H1 (cell line): ENCODE data around the gene WNT7A. TPM values are rescaled to one million over a fixed set of nuclear protein-coding genes. Genes with fewer than 3 reads are reported as not detected.

Experiments
- CTCF ChIA-PET: fragments of 300-600 bp; sonication (Branson Sonifier 250); formaldehyde crosslinking; loops from one replicate; lab custom pipeline; 2021; ENCODE audit not compliant: partially characterized antibody; lab: Charles Lee
- POLR2A ChIA-PET: fragments of 300-600 bp; sonication (Branson Sonifier 250); formaldehyde crosslinking; loops from one replicate; lab custom pipeline; 2021; ENCODE audit warnings: inconsistent platforms; ENCODE audit not compliant: partially characterized antibody; lab: Charles Lee
- DNase-seq, 2 experiments: peaks; one replicate each; pipeline versions ENCODE4 v3.0.0 to v3.0.0-alpha.2; 2010 to 2022; ENCODE audit warnings: low spot score in 2 of 2, low read depth in 1 of 2, mixed read lengths in 1 of 2
- FAIRE-seq: peaks from 2 replicates; lab custom pipeline; 2011; peaks lifted over from hg19 to GRCh38; lab: Jason Lieb, UNC
- H2AFZ ChIP-seq: 2 replicates; pipeline ENCODE4 v1.8.1; 2012; ENCODE audit warnings: low read length, inconsistent platforms
- H2AK5ac ChIP-seq: 2 replicates; pipeline ENCODE4 v1.6.1; 2013; ENCODE audit warnings: low read depth, low read length
- H2BK120ac ChIP-seq: replicated peaks from 2 replicates; pipeline ENCODE3; 2013; ENCODE audit warnings: low read depth, low read length, inconsistent platforms
- H2BK12ac ChIP-seq: 2 replicates; pipeline ENCODE4 v1.6.1; 2013; ENCODE audit warnings: low read depth, low read length
- H2BK15ac ChIP-seq: 2 replicates; pipeline ENCODE4 v1.6.1; 2013; ENCODE audit warnings: low read length
- H2BK20ac ChIP-seq: 2 replicates; pipeline ENCODE4 v1.6.1; 2013; ENCODE audit warnings: low read length
- H2BK5ac ChIP-seq: 2 replicates; pipeline ENCODE4 v1.6.1; 2013; ENCODE audit warnings: low read depth, low read length
- H3K14ac ChIP-seq: 2 replicates; pipeline ENCODE4 v1.6.1; 2013; ENCODE audit warnings: inconsistent platforms; ENCODE audit not compliant: insufficient read length
- H3K18ac ChIP-seq: 2 replicates; pipeline ENCODE4 v1.6.1; 2013; ENCODE audit warnings: low read length; ENCODE audit errors: extremely low read depth
- H3K23ac ChIP-seq: 2 replicates; pipeline ENCODE4 v1.6.1; 2013; ENCODE audit warnings: inconsistent platforms; ENCODE audit not compliant: insufficient read length
- H3K23me2 ChIP-seq: 2 replicates; pipeline ENCODE4 v1.6.1; 2013; ENCODE audit warnings: low read depth, low read length
- H3K27ac ChIP-seq: 2 replicates; pipeline ENCODE4 v1.6.1; 2011; ENCODE audit warnings: low read depth, low read length, inconsistent platforms
- H3K27me3 ChIP-seq, 4 experiments: replicated peaks in 1 of 4; 1 replicate in 1 of 4; 2 replicates in 3 of 4; pipeline versions ENCODE4 v1.6.1 to v1.8.1; 2011 to 2013; ENCODE audit warnings: low read length in 3 of 4, mild to moderate bottlenecking in 3 of 4, inconsistent platforms in 2 of 4, mixed read lengths in 2 of 4, moderate library complexity in 1 of 4; ENCODE audit not compliant: control insufficient read depth in 3 of 4, insufficient read depth in 3 of 4; ENCODE audit errors: extremely low read depth in 1 of 4
- H3K36me3 ChIP-seq, 4 experiments: 2 replicates each; pipeline versions ENCODE4 v1.6.1 to v1.8.1; 2011 to 2013; ENCODE audit warnings: mild to moderate bottlenecking in 4 of 4, low read length in 3 of 4, moderate library complexity in 2 of 4, control low read depth in 1 of 4, inconsistent platforms in 1 of 4; ENCODE audit not compliant: insufficient read depth in 4 of 4, control insufficient read depth in 2 of 4
- H3K4ac ChIP-seq: replicated peaks from 2 replicates; pipeline ENCODE3; 2013; ENCODE audit warnings: low read length, low read depth, mixed read lengths, inconsistent platforms; ENCODE audit not compliant: insufficient read length
- H3K4me1 ChIP-seq, 4 experiments: replicated peaks in 1 of 4; 1 replicate in 1 of 4; 2 replicates in 3 of 4; pipeline versions ENCODE4 v1.6.1 to v1.8.1; 2011 to 2013; ENCODE audit warnings: low read length in 3 of 4, inconsistent platforms in 2 of 4, mixed read lengths in 1 of 4; ENCODE audit not compliant: insufficient read depth in 4 of 4, control insufficient read depth in 3 of 4
- H3K4me2 ChIP-seq, 2 experiments: 2 replicates each; pipeline versions ENCODE4 v1.6.1 to v1.8.1; 2011 to 2013; ENCODE audit warnings: low read depth in 2 of 2, low read length in 2 of 2, control low read depth in 1 of 2, inconsistent platforms in 1 of 2, mild to moderate bottlenecking in 1 of 2; ENCODE audit not compliant: insufficient read depth in 1 of 2
- H3K4me3 ChIP-seq, 4 experiments: fragments of 200-600, 300-600 bp in 1 of 4; sonication (generic), shearing (Covaris generic), sonication (Bioruptor Twin) in 1 of 4; 2 replicates each; pipeline versions ENCODE4 v1.5.1 to v1.8.1; 2011 to 2016; ENCODE audit warnings: low read length in 4 of 4, low read depth in 3 of 4, control low read depth in 2 of 4, inconsistent platforms in 2 of 4, mild to moderate bottlenecking in 2 of 4, mixed read lengths in 1 of 4, moderate library complexity in 1 of 4; ENCODE audit not compliant: insufficient read depth in 2 of 4; ENCODE audit errors: extremely low read depth in 1 of 4
- H3K56ac ChIP-seq: replicated peaks from 2 replicates; pipeline ENCODE3; 2013; ENCODE audit warnings: low read depth, mild to moderate bottlenecking, mixed read lengths, low read length, inconsistent platforms; ENCODE audit not compliant: insufficient read length
- H3K79me1 ChIP-seq: 2 replicates; pipeline ENCODE4 v1.6.1; 2013; ENCODE audit warnings: low read depth, low read length, control low read depth
- H3K79me2 ChIP-seq, 2 experiments: 2 replicates each; pipeline versions ENCODE4 v1.6.1 to v1.8.1; 2012 to 2013; ENCODE audit warnings: low read length in 2 of 2, mild to moderate bottlenecking in 2 of 2, inconsistent platforms in 1 of 2; ENCODE audit not compliant: insufficient read depth in 2 of 2, control insufficient read depth in 1 of 2
- H3K9ac ChIP-seq, 4 experiments: replicated peaks in 1 of 4; 1 replicate in 1 of 4; 2 replicates in 3 of 4; pipeline versions ENCODE4 v1.6.1 to v1.8.1; 2011 to 2013; ENCODE audit warnings: low read depth in 3 of 4, low read length in 3 of 4, control low read depth in 2 of 4, mild to moderate bottlenecking in 2 of 4, moderate library complexity in 2 of 4, inconsistent platforms in 1 of 4; ENCODE audit errors: extremely low read depth in 1 of 4
- H3K9me3 ChIP-seq, 2 experiments: 2 replicates each; pipeline versions ENCODE4 v1.6.1 to v1.8.1; 2012 to 2013; ENCODE audit warnings: mild to moderate bottlenecking in 2 of 2, moderate library complexity in 2 of 2, control low read depth in 1 of 2, inconsistent platforms in 1 of 2, low read depth in 1 of 2, low read length in 1 of 2, mixed read lengths in 1 of 2; ENCODE audit not compliant: insufficient read depth in 2 of 2
- H4K20me1 ChIP-seq, 2 experiments: replicated peaks in 1 of 2; 2 replicates each; pipeline versions ENCODE3 to v1.8.1; 2011 to 2013; ENCODE audit warnings: inconsistent platforms in 2 of 2, low read length in 2 of 2, mild to moderate bottlenecking in 1 of 2; ENCODE audit not compliant: insufficient read depth in 2 of 2, control insufficient read depth in 1 of 2
- H4K5ac ChIP-seq: 2 replicates; pipeline ENCODE4 v1.6.1; 2013; ENCODE audit warnings: low read length, low read depth, mixed read lengths, inconsistent platforms; ENCODE audit not compliant: insufficient read length
- H4K8ac ChIP-seq: 2 replicates; pipeline ENCODE4 v1.8.0; 2013; ENCODE audit warnings: mild to moderate bottlenecking, moderate library complexity, low read length, inconsistent platforms; ENCODE audit not compliant: insufficient read depth; ENCODE audit errors: extremely low read depth
- H4K91ac ChIP-seq: replicated peaks from 2 replicates; pipeline ENCODE3; 2013; ENCODE audit warnings: low read length, mixed read lengths, inconsistent platforms; ENCODE audit not compliant: insufficient read length
- BRCA1 ChIP-seq: IDR thresholded peaks from 2 replicates; pipeline ENCODE4 v1.6.1; 2012; ENCODE audit warnings: low read depth, low read length, improper control_type of control experiment
- CHD2 ChIP-seq: IDR thresholded peaks from 2 replicates; pipeline ENCODE4 v1.6.1; 2012; ENCODE audit warnings: low read length, improper control_type of control experiment
- FOSL1 ChIP-seq: IDR thresholded peaks from 2 replicates; pipeline ENCODE4 v1.6.1; 2011; ENCODE audit warnings: mild to moderate bottlenecking, low read depth, low read length, moderate library complexity; ENCODE audit not compliant: insufficient read depth
- SIX5 ChIP-seq: IDR thresholded peaks from 2 replicates; pipeline ENCODE4 v1.6.1; 2011; ENCODE audit warnings: mild to moderate bottlenecking, low read depth, low read length
- SP1 ChIP-seq: IDR thresholded peaks from 2 replicates; pipeline ENCODE4 v1.6.1; 2011; ENCODE audit warnings: low read depth, low read length
- SRF ChIP-seq: IDR thresholded peaks from 2 replicates; pipeline ENCODE4 v1.6.1; 2011; ENCODE audit warnings: mild to moderate bottlenecking, low read depth, low read length, moderate library complexity
- TEAD4 ChIP-seq: IDR thresholded peaks from 2 replicates; pipeline ENCODE4 v1.6.1; 2012; ENCODE audit warnings: low read depth, low read length, inconsistent platforms, mixed read lengths
- WGBS, 2 experiments: shearing (Covaris generic) in 1 of 2; methylation state at CpG; one replicate each; pipeline versions ENCODE4 v1.1.6 to v1.1.7; 2013 to 2015; ENCODE audit warnings: low lambda C conversion rate in 2 of 2, mixed read lengths in 2 of 2, inconsistent platforms in 1 of 2, low coverage in 1 of 2, missing lambda C conversion rate in 1 of 2; ENCODE audit not compliant: insufficient replicate concordance in 2 of 2, insufficient coverage in 1 of 2, insufficient read length in 1 of 2; ENCODE audit errors: extremely low coverage in 1 of 2, missing lambda C conversion rate in 1 of 2; 5-methylcytosine and 5-hydroxymethylcytosine counted together
- polyA plus RNA-seq, 7 experiments: library from polyadenylated mRNA; depleted of rRNA in 3 of 7; stranded (reverse) in 5 of 7; unstranded in 2 of 7; fragments of >200 nt in 5 of 7; fragments of 200-250 nt in 2 of 7; gene quantifications; 1 replicate in 5 of 7; 2 replicates in 1 of 7; 4 replicates in 1 of 7; pipeline versions ENCODE4 v1.2.1 to v1.2.3, GENCODE V29; 2011 to 2013; ENCODE audit warnings: missing spikeins in 2 of 7, mixed read lengths in 2 of 7
- total RNA-seq: library from RNA; stranded (reverse); fragmentation: NEBNext Ultra II Directional; extraction: Animal tissue kit (Norgen Biotek cat#: 25700); gene quantifications from 2 replicates; pipeline ENCODE4 v1.2.1, GENCODE V29; 2021
- TF ChIP-seq, protein P1 (sequence below): IDR thresholded peaks from 2 replicates; pipeline ENCODE4 v1.6.1; 2011; ENCODE audit warnings: low read depth, mild to moderate bottlenecking, low read length; ENCODE audit not compliant: insufficient read depth
- TF ChIP-seq, protein P2 (sequence below): IDR thresholded peaks from 2 replicates; pipeline ENCODE4 v1.6.1; 2012; ENCODE audit warnings: inconsistent platforms

WNT7A gene
- total and polyA plus RNA-seq, 2 of the 8 experiments (the other 6 are each of a cell fraction or from before 2014, with no cell fraction given): 0.02 TPM; not detected in 1

GRCh38 chr3:13822042-13822441 is 57.8 kb downstream of the WNT7A start:
- H2AK5ac ChIP-seq: no peak overlapping the region
- H3K36me3 ChIP-seq: no peaks in the 10 kb centered on the region
- H2BK12ac ChIP-seq: no peak overlapping the region
- H3K4me3 ChIP-seq: no peak overlapping the region
- no peak overlapping the region for H3K14ac ChIP-seq
- no peaks in the 10 kb centered on the region for H4K20me1 ChIP-seq
- no peak overlapping the region for H3K27ac ChIP-seq
- POLR2A ChIA-PET: no interaction called here
- H3K4me2 ChIP-seq: no peak overlapping the region
- no peak overlapping the region for H3K23ac ChIP-seq
- 93% methylated on average over 5 of the region's 5 CpGs; no CpG with 5 or more reads in 1 of the 2 experiments for WGBS, 2 experiments
- DNase-seq (no peak), FAIRE-seq (no peak)
- no peaks in the 10 kb centered on the region; a peak in 1 of 7 replicates for H3K27me3 ChIP-seq
- H4K91ac ChIP-seq: no peak overlapping the region
- H4K8ac ChIP-seq: no peak overlapping the region
- no peak overlapping the region for H2BK5ac ChIP-seq
- no peak overlapping the region for H4K5ac ChIP-seq
- no peak overlapping the region for H3K56ac ChIP-seq
- H2BK15ac ChIP-seq: no peak overlapping the region
- TF ChIP-seq FOSL1 (no peak), SP1 (no peak), BRCA1 (no peak), SIX5 (no peak), SRF (no peak), CHD2 (no peak), TEAD4 (no peak)
- TF ChIP-seq, protein P1, sequence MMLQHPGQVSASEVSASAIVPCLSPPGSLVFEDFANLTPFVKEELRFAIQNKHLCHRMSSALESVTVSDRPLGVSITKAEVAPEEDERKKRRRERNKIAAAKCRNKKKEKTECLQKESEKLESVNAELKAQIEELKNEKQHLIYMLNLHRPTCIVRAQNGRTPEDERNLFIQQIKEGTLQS: no peak
- TF ChIP-seq, protein P2, sequence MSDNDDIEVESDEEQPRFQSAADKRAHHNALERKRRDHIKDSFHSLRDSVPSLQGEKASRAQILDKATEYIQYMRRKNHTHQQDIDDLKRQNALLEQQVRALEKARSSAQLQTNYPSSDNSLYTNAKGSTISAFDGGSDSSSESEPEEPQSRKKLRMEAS: no peak
- H2BK20ac ChIP-seq: no peak overlapping the region
- H3K4ac ChIP-seq: no peak overlapping the region
- peaks cover 0 to 2% (median 0%) of the 10 kb centered on the region in 4 experiments; a peak in 1 of 7 replicates for H3K4me1 ChIP-seq
- H3K9ac ChIP-seq: no peak overlapping the region
- CTCF ChIA-PET: interaction anchor here (1.0 kb wide), 1 partner anchor 59 kb away, joined by 3 read pairs; no protein-coding TSS in a partner anchor
- H3K23me2 ChIP-seq: no peaks in the 10 kb centered on the region; the same call in 1 of the 2 replicates
- no peaks in the 10 kb centered on the region for H3K79me1 ChIP-seq
- no peak overlapping the region for H3K18ac ChIP-seq
- no peak overlapping the region for H2BK120ac ChIP-seq
- H3K79me2 ChIP-seq: no peaks in the 10 kb centered on the region
- H2AFZ ChIP-seq: no peak overlapping the region
- H3K9me3 ChIP-seq: peaks cover 3 to 13% of the 10 kb centered on the region in 2 experiments; a peak in 3 of 4 replicates
